ENCODE results near the gene SMIM45.

DNA sequence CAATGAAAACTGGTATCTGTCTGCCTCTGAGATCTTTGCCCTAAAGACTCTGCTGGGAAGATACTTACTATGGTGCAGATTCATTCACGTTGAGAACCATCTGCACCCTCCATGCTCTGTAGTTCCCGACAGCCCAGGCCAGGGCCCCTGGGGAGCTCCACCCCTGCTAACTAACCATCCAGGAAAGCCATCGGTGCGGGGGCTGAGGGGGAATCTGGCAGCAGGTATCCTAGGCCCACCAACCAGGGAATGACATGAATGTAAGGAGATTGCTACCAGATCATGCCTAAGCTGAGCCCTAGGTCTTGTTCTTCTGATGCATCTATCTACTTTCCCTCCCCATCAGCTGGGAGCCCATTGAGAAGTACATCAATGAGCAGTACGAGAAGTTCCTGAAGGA lies 35.3 kb downstream of the SMIM45 start:
- no peak for TF ChIP-seq POLR2AphosphoS5 (IDR thresholded peaks at IDR 0.05; ENCODE audit: borderline replicate concordance, low read depth, low read length)
- TF ChIP-seq EZH2 (IDR thresholded peaks at IDR 0.05), result no peak
- no peak for TF ChIP-seq FOXP2 (optimal IDR thresholded peaks at IDR 0.05; ENCODE audit: control extremely low read depth, extremely low read length, insufficient read depth)
